ENCODE data around the gene HADHB. TPM values are rescaled to one million over a fixed set of nuclear protein-coding genes. Genes with fewer than 3 reads are reported as not detected.
A peak's percentile ranks its signal among the peaks of the same experiment; 100 is the strongest.
"Not testable (repeated sequence)": the region's sequence is repeated elsewhere in the genome, so short reads cannot be mapped to it uniquely, and the experiment has no call there.

HADHB gene
- total RNA-seq, 1 donor from 2014 or later, result 96.8 TPM

DNA sequence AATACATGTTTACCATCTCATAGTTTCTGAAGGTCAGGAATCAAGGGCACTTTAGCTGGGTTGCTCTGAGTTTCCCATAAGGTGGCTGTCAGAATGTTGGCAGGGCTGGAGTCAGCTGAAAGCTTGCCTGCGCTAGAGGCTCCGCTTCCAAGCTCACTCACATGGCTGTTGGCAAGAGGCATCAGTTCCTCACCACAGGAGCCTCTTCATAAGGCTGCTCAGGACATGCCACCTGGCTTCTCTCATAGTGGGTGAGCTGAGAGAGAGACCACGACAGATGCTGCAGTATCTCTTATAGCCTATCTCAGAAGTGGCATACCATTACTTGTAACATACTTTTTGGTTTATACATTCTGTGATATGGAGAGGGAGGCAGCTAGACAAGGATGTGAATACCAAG, 7.2 kb downstream of the HADHB start:
- no peak for TF ChIP-seq CTCF (IDR thresholded peaks at IDR 0.05)
- no peak overlapping the region for H3K27ac Mint-ChIP-seq (ENCODE audit: unreplicated experiment)
- no peaks in the 10 kb centered on the region for H3K27me3 Mint-ChIP-seq (ENCODE audit: low read depth)
- H3K4me1 Mint-ChIP-seq (ENCODE audit: low read depth), result peaks cover 8% of the 10 kb centered on the region
- no peaks in the 10 kb centered on the region for H3K36me3 Mint-ChIP-seq (ENCODE audit: low read depth)
- no peaks in the 10 kb centered on the region for H3K9me3 Mint-ChIP-seq (ENCODE audit: low read depth)
- H3K4me3 Mint-ChIP-seq (ENCODE audit: unreplicated experiment), result no peak overlapping the region
- no peak for DNase-seq (ENCODE audit: low spot score)

DNA sequence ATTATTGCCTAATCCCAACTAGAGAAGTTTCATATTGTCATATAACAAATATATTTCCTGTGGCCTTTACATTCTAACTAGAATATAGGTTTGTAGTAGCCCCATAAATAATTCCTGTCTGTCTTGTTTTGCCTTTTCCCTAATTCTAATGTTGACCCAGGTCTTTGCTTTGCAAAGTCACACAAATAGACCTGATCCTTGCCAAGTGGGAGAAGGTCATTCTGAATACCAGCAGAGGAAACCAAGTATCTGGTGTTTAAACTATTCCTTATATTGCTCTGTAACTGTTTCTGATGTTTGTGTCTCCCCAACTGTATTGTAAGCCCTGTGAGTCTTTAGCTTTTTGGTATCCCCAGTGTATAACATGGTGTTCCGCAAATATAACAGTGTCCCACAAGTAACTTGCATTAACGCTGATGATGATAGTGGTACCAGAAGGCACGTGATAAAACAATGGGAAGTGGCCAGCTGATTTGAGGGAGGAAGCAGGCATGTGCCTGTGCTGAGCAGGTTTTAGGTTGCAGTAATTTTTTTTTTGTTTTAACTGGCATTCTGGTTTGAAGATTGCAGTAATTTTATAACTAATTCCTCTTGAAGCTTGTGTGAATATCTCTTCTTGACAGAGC, 11.1 kb downstream of the HADHB start:
- Mint-ChIP-seq H3K4me1 (ENCODE audit: low read depth) (peaks cover 4% of the 10 kb centered on the region), H3K27ac (ENCODE audit: unreplicated experiment) (no peak overlapping the region), H3K27me3 (ENCODE audit: low read depth) (no peaks in the 10 kb centered on the region), H3K4me3 (ENCODE audit: unreplicated experiment) (no peak overlapping the region), H3K36me3 (ENCODE audit: low read depth) (peaks cover 11% of the 10 kb centered on the region), H3K9me3 (ENCODE audit: low read depth) (no peaks in the 10 kb centered on the region)
- DNase-seq (ENCODE audit: low spot score), result no peak
- no peak for TF ChIP-seq CTCF (IDR thresholded peaks at IDR 0.05)

DNA sequence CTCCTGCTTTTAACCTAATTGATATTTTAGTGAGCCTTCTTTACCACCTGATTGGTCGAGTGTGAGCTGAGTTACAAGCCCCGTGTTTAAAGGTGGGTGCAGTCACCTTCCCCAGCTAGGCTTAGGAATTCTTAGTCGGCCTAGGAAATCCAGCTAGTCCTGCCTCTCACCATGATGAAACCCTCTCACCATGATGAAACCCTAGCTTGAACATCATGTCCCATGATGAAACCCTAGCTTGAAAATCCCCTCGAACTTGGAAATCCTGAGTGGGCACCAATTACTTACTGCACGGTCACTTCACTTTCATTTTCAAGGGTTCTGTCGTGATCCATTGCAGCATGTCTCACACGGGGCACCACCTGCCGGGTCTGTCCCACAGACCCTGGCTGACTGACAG, 14.1 kb downstream of the HADHB start:
- not testable (repeated sequence) for H3K9me3 Mint-ChIP-seq (ENCODE audit: low read depth); H3K4me1 Mint-ChIP-seq (ENCODE audit: low read depth); H3K27ac Mint-ChIP-seq (ENCODE audit: unreplicated experiment); H3K4me3 Mint-ChIP-seq (ENCODE audit: unreplicated experiment); DNase-seq (ENCODE audit: low spot score); H3K27me3 Mint-ChIP-seq (ENCODE audit: low read depth)
- peaks cover 19% of the 10 kb centered on the region for H3K36me3 Mint-ChIP-seq (ENCODE audit: low read depth)

DNA sequence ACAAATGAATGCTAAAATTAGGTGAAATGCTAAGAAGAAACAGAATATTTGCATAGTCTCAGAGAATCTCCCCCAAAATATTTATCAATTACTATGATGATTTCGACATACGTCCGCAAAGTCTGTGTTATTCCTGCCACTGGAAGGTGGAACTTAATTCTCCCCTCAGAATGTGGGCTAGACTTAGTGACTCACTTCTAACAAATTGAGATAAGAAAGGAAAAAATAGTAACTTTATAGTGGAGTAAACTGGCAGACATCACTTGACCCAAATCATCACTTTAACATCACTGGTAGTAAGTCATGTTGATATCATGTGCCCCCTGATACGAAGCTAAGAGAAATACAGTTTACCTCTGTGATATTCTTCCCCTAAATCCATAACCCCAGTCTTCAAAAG, 23.5 kb downstream of the HADHB start:
- H3K4me1 Mint-ChIP-seq (ENCODE audit: low read depth), result peaks cover 17% of the 10 kb centered on the region
- H3K36me3 Mint-ChIP-seq (ENCODE audit: low read depth), result peaks cover 18% of the 10 kb centered on the region
- no peak for DNase-seq (ENCODE audit: low spot score)
- TF ChIP-seq CTCF (IDR thresholded peaks at IDR 0.05), result no peak
- no peaks in the 10 kb centered on the region for H3K9me3 Mint-ChIP-seq (ENCODE audit: low read depth)
- H3K4me3 Mint-ChIP-seq (ENCODE audit: unreplicated experiment), result no peak overlapping the region
- no peak overlapping the region for H3K27ac Mint-ChIP-seq (ENCODE audit: unreplicated experiment)
- H3K27me3 Mint-ChIP-seq (ENCODE audit: low read depth), result no peaks in the 10 kb centered on the region

DNA sequence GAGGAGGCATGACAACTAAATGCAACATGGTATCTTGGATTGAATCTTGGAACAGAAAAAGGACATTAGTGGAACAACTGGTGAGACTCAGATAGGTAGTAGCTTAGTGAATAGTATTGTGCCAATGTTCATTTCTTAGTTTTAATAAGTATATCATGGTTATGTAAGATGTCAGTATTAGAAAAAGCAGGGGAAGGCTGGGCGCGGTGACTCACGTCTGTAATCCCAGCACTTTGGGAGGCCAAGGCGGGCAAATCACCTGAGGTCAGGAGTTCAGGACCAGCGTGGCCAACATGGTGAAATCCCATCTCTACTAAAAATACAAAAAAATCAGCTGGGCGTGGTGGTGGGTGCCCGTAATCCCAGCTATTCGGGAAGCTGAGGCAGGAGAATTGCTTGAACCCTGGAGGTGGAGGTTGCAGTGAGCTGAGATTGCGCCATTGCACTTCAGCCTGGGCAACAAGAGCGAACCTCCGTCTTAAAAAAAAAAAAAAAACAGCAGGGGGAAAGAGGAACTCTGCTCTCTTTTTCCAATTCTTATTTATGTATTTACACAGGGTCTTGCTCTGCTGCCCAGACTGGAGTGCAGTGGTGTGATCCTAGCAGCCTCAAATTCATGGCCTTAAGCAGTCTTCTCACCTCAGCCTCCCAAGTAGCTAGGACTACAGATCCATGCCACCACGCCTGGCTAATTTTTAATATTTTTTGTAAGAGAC, 24.1 kb downstream of the HADHB start:
- not testable (repeated sequence) for H3K9me3 Mint-ChIP-seq (ENCODE audit: low read depth); H3K4me3 Mint-ChIP-seq (ENCODE audit: unreplicated experiment); DNase-seq (ENCODE audit: low spot score); H3K27me3 Mint-ChIP-seq (ENCODE audit: low read depth)
- H3K4me1 Mint-ChIP-seq (ENCODE audit: low read depth), result peaks cover 23% of the 10 kb centered on the region
- H3K27ac Mint-ChIP-seq (ENCODE audit: unreplicated experiment), result peak overlapping the region; percentile 22
- H3K36me3 Mint-ChIP-seq (ENCODE audit: low read depth), result peaks cover 12% of the 10 kb centered on the region

DNA sequence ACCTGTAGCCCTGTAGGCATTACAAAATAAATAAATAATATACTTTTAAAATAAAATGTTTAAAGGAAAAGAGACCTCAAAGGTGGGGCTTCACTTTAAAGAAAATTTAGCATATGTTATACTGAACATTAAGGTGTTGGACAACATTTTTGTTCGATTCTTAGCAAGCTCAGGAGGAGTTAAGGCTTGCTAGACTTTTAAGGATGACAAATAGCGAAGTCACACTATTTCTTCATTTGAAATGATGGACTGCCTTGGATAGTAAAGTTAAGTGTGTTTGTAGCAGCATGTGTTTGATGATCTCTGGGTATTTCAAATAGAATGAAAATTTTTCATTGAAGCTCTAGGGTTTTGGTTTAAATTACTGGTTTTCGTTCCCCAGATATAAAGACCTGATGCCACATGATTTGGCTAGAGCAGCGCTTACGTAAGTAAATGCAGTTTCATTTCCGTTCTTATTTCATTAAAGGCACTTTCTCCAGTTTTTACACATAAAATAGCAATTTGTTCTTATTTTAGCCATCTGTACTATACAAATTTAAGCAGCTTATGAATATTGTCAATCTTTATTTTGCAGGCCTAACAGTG, 24.9 kb downstream of the HADHB start:
- H3K27me3 Mint-ChIP-seq (ENCODE audit: low read depth), result no peaks in the 10 kb centered on the region
- H3K9me3 Mint-ChIP-seq (ENCODE audit: low read depth), result no peaks in the 10 kb centered on the region
- no peak for DNase-seq (ENCODE audit: low spot score)
- peaks cover 11% of the 10 kb centered on the region for H3K36me3 Mint-ChIP-seq (ENCODE audit: low read depth)
- H3K4me1 Mint-ChIP-seq (ENCODE audit: low read depth), result peaks cover 31% of the 10 kb centered on the region
- H3K27ac Mint-ChIP-seq (ENCODE audit: unreplicated experiment), result no peak overlapping the region
- TF ChIP-seq CTCF (IDR thresholded peaks at IDR 0.05), result no peak
- H3K4me3 Mint-ChIP-seq (ENCODE audit: unreplicated experiment), result no peak overlapping the region

Data from chondrocyte (in vitro differentiated cells).